Stimulated activated memory B cell treated with anti-CD40 and anti-IgM and Interleukin-4, amounts not matched to agents 10 μg/mL and 1 μg/mL and 100 μg/mL, for 72 hours (primary cell): ENCODE data around the gene FUBP3.
"Not testable (repeated sequence)": the region's sequence is repeated elsewhere in the genome, so short reads cannot be mapped to it uniquely, and the experiment has no call there.

ENCODE experiments used
- ATAC-seq: fragments of 150-1000 bp; cut with Tn5 transposase; 2 replicates; pipeline ENCODE4 v1.10.0; 2021
- H3K27ac Mint-ChIP-seq: one replicate; pipeline ENCODE4 v1.8.0; 2022; ENCODE audit warnings: mild to moderate bottlenecking, mixed read lengths
- H3K27me3 Mint-ChIP-seq: one replicate; pipeline ENCODE4 v1.8.0; 2022; ENCODE audit warnings: mixed read lengths
- H3K36me3 Mint-ChIP-seq: one replicate; pipeline ENCODE4 v1.8.0; 2022; ENCODE audit warnings: mixed read lengths
- H3K4me1 Mint-ChIP-seq: one replicate; pipeline ENCODE4 v1.8.0; 2022; ENCODE audit warnings: mixed read lengths
- H3K4me3 Mint-ChIP-seq: one replicate; pipeline ENCODE4 v1.8.0; 2022; ENCODE audit warnings: mild to moderate bottlenecking, moderate library complexity, mixed read lengths
- H3K9me3 Mint-ChIP-seq: one replicate; pipeline ENCODE4 v1.8.0; 2022; ENCODE audit warnings: mixed read lengths

The FUBP3 gene

GRCh38 chr9:130548103-130548502, 31.3 kb upstream of the FUBP3 start:
- Mint-ChIP-seq H3K36me3 (no peaks in the 10 kb centered on the region), H3K9me3 (peaks cover 5% of the 10 kb centered on the region), H3K27ac (no peak overlapping the region), H3K4me3 (no peak overlapping the region), H3K4me1 (no peaks in the 10 kb centered on the region), H3K27me3 (peaks cover 34% of the 10 kb centered on the region)
- ATAC-seq, result no peak

GRCh38 chr9:130549093-130549735, 30.2 kb upstream of the FUBP3 start:
- Mint-ChIP-seq H3K4me3 (no peak overlapping the region), H3K4me1 (no peaks in the 10 kb centered on the region), H3K27me3 (peaks cover 28% of the 10 kb centered on the region), H3K36me3 (no peaks in the 10 kb centered on the region), H3K9me3 (peaks cover 5% of the 10 kb centered on the region), H3K27ac (no peak overlapping the region)
- ATAC-seq, result no peak

- Mint-ChIP-seq H3K27me3 (peaks cover 43% of the 10 kb centered on the region), H3K4me1 (no peaks in the 10 kb centered on the region), H3K4me3 (no peak overlapping the region), H3K9me3 (peaks cover 4% of the 10 kb centered on the region), H3K36me3 (no peaks in the 10 kb centered on the region), H3K27ac (no peak overlapping the region)
- ATAC-seq, result no peak
These were observed 24.8 kb upstream of the FUBP3 start for GRCh38 chr9:130554606-130555005.

- H3K9me3 Mint-ChIP-seq, result peaks cover 4% of the 10 kb centered on the region
- peaks cover 43% of the 10 kb centered on the region for H3K27me3 Mint-ChIP-seq
- no peak overlapping the region for H3K27ac Mint-ChIP-seq
- ATAC-seq, result no peak
- no peak overlapping the region for H3K4me3 Mint-ChIP-seq
- H3K4me1 Mint-ChIP-seq, result no peaks in the 10 kb centered on the region
- H3K36me3 Mint-ChIP-seq, result no peaks in the 10 kb centered on the region
These were observed 24.3 kb upstream of the FUBP3 start for GRCh38 chr9:130555061-130555460.

- no peak for ATAC-seq
- Mint-ChIP-seq H3K4me1 (no peaks in the 10 kb centered on the region), H3K27me3 (peaks cover 43% of the 10 kb centered on the region), H3K9me3 (peaks cover 4% of the 10 kb centered on the region), H3K36me3 (no peaks in the 10 kb centered on the region), H3K27ac (no peak overlapping the region), H3K4me3 (no peak overlapping the region)
These were observed 23.4 kb upstream of the FUBP3 start for GRCh38 chr9:130555968-130556367.

- no peak overlapping the region for H3K4me3 Mint-ChIP-seq
- H3K36me3 Mint-ChIP-seq, result no peaks in the 10 kb centered on the region
- peaks cover 4% of the 10 kb centered on the region for H3K9me3 Mint-ChIP-seq
- H3K27ac Mint-ChIP-seq, result no peak overlapping the region
- no peak for ATAC-seq
- no peaks in the 10 kb centered on the region for H3K4me1 Mint-ChIP-seq
- H3K27me3 Mint-ChIP-seq, result peaks cover 40% of the 10 kb centered on the region
These were observed 22.8 kb upstream of the FUBP3 start for GRCh38 chr9:130556396-130557076.

GRCh38 chr9:130557077-130557468, 22.3 kb upstream of the FUBP3 start:
- no peak for ATAC-seq
- H3K27ac Mint-ChIP-seq, result no peak overlapping the region
- peaks cover 4% of the 10 kb centered on the region for H3K9me3 Mint-ChIP-seq
- no peaks in the 10 kb centered on the region for H3K4me1 Mint-ChIP-seq
- no peak overlapping the region for H3K4me3 Mint-ChIP-seq
- H3K36me3 Mint-ChIP-seq, result no peaks in the 10 kb centered on the region
- H3K27me3 Mint-ChIP-seq, result peaks cover 37% of the 10 kb centered on the region

- Mint-ChIP-seq H3K36me3 (no peaks in the 10 kb centered on the region), H3K27ac (peak overlapping the region; percentile 10), H3K4me1 (no peaks in the 10 kb centered on the region), H3K4me3 (no peak overlapping the region), H3K27me3 (peaks cover 29% of the 10 kb centered on the region), H3K9me3 (no peaks in the 10 kb centered on the region)
- ATAC-seq, result no peak
These were observed 18.3 kb upstream of the FUBP3 start for GRCh38 chr9:130561056-130561455.

GRCh38 chr9:130562525-130562924, 16.9 kb upstream of the FUBP3 start:
- not testable (repeated sequence) for H3K4me1 Mint-ChIP-seq, ATAC-seq, H3K4me3 Mint-ChIP-seq, H3K36me3 Mint-ChIP-seq, H3K9me3 Mint-ChIP-seq, H3K27ac Mint-ChIP-seq
- H3K27me3 Mint-ChIP-seq, result peaks cover 32% of the 10 kb centered on the region

GRCh38 chr9:130563797-130564196, 15.6 kb upstream of the FUBP3 start:
- H3K4me1 Mint-ChIP-seq, result no peaks in the 10 kb centered on the region
- H3K27ac Mint-ChIP-seq, result no peak overlapping the region
- H3K27me3 Mint-ChIP-seq, result peaks cover 38% of the 10 kb centered on the region
- no peak overlapping the region for H3K4me3 Mint-ChIP-seq
- no peaks in the 10 kb centered on the region for H3K36me3 Mint-ChIP-seq
- no peaks in the 10 kb centered on the region for H3K9me3 Mint-ChIP-seq
- no peak for ATAC-seq

GRCh38 chr9:130565792-130566191, 13.6 kb upstream of the FUBP3 start:
- H3K4me1 Mint-ChIP-seq, result no peaks in the 10 kb centered on the region
- H3K27ac Mint-ChIP-seq, result no peak overlapping the region
- no peaks in the 10 kb centered on the region for H3K36me3 Mint-ChIP-seq
- H3K27me3 Mint-ChIP-seq, result peaks cover 38% of the 10 kb centered on the region
- no peak overlapping the region for H3K4me3 Mint-ChIP-seq
- H3K9me3 Mint-ChIP-seq, result no peaks in the 10 kb centered on the region
- no peak for ATAC-seq

- Mint-ChIP-seq H3K36me3 (no peaks in the 10 kb centered on the region), H3K9me3 (no peaks in the 10 kb centered on the region), H3K4me3 (no peak overlapping the region), H3K27me3 (peaks cover 14% of the 10 kb centered on the region), H3K27ac (no peak overlapping the region), H3K4me1 (no peaks in the 10 kb centered on the region)
- no peak for ATAC-seq
These were observed 9.2 kb upstream of the FUBP3 start for GRCh38 chr9:130570208-130570607.

- no peaks in the 10 kb centered on the region for H3K36me3 Mint-ChIP-seq
- ATAC-seq, result no peak
These were observed 3.9 kb upstream of the FUBP3 start for GRCh38 chr9:130575514-130575913.

GRCh38 chr9:130576176-130576575, 3.2 kb upstream of the FUBP3 start:
- H3K9me3 Mint-ChIP-seq, result no peaks in the 10 kb centered on the region

More at GRCh38 chr9:130575514-130575913, 3.9 kb upstream of the FUBP3 start:
- no peaks in the 10 kb centered on the region for H3K27me3 Mint-ChIP-seq
- peaks cover 16% of the 10 kb centered on the region for H3K4me1 Mint-ChIP-seq
- H3K9me3 Mint-ChIP-seq, result no peaks in the 10 kb centered on the region
- H3K4me3 Mint-ChIP-seq, result no peak overlapping the region
- no peak overlapping the region for H3K27ac Mint-ChIP-seq

GRCh38 chr9:130579738-130580463, 524 bp downstream of the FUBP3 start:
- Mint-ChIP-seq H3K4me3 (peak overlapping the region; percentile 91), H3K27me3 (no peaks in the 10 kb centered on the region), H3K9me3 (no peaks in the 10 kb centered on the region), H3K36me3 (no peaks in the 10 kb centered on the region), H3K27ac (peak overlapping the region; percentile 84), H3K4me1 (peaks cover 36% of the 10 kb centered on the region)
- ATAC-seq, result peak; percentile 46

More at GRCh38 chr9:130576176-130576575, 3.2 kb upstream of the FUBP3 start:
- ATAC-seq, result no peak
- no peak overlapping the region for H3K27ac Mint-ChIP-seq
- H3K27me3 Mint-ChIP-seq, result no peaks in the 10 kb centered on the region
- no peak overlapping the region for H3K4me3 Mint-ChIP-seq
- peaks cover 23% of the 10 kb centered on the region for H3K4me1 Mint-ChIP-seq
- no peaks in the 10 kb centered on the region for H3K36me3 Mint-ChIP-seq

- ATAC-seq, result no peak
- no peak overlapping the region for H3K4me3 Mint-ChIP-seq
- H3K36me3 Mint-ChIP-seq, result peaks cover 10% of the 10 kb centered on the region
- H3K4me1 Mint-ChIP-seq, result peaks cover 46% of the 10 kb centered on the region
- H3K27ac Mint-ChIP-seq, result no peak overlapping the region
- H3K27me3 Mint-ChIP-seq, result no peaks in the 10 kb centered on the region
- H3K9me3 Mint-ChIP-seq, result no peaks in the 10 kb centered on the region
These were observed 2.4 kb downstream of the FUBP3 start for GRCh38 chr9:130581766-130582165.
